ENCODE results near the gene CCDC148. TPM values are rescaled to one million over a fixed set of nuclear protein-coding genes. Genes with fewer than 3 reads are reported as not detected.

CCDC148 gene
- total and polyA plus RNA-seq, 2 experiments from 2014 or later: 1.2 to 1.8 TPM

- Mint-ChIP-seq H3K4me1 (no peaks in the 10 kb centered on the region), H3K27me3 (ENCODE audit: insufficient read depth, low read depth, poor library complexity) (no peaks in the 10 kb centered on the region), H3K36me3 (ENCODE audit: low read depth) (no peaks in the 10 kb centered on the region), H3K9me3 (peaks cover 4% of the 10 kb centered on the region; the same call in 1 of the 3 replicates), H3K4me3 (no peak overlapping the region), H3K27ac (no peak overlapping the region)
- H3F3A ChIP-seq (replicated peaks; ENCODE audit: low read depth): no peaks in the 10 kb centered on the region
- H3K9me2 ChIP-seq (ENCODE audit: insufficient read depth): peaks cover 4% of the 10 kb centered on the region; the same call in 1 of the 2 replicates
- ATAC-seq (no peak), DNase-seq (ENCODE audit: low spot score) (no peak)
- H4K20me1 ChIP-seq (replicated peaks; ENCODE audit: insufficient read depth): no peaks in the 10 kb centered on the region
- no peak overlapping the region for H2AFZ ChIP-seq
- no peaks in the 10 kb centered on the region for H3K36me3 ChIP-seq (ENCODE audit: insufficient read depth)
- H3K4me3 ChIP-seq: no peak overlapping the region
- no peak overlapping the region for H3K27ac ChIP-seq (ENCODE audit: low read depth)
- H3K4me1 ChIP-seq (ENCODE audit: insufficient read depth): no peaks in the 10 kb centered on the region
- no peak overlapping the region for H3K4me2 ChIP-seq
- TF ChIP-seq POLR2AphosphoS5 (IDR thresholded peaks at IDR 0.05; ENCODE audit: low read depth) (no peak), STAT1 (IDR thresholded peaks at IDR 0.05; ENCODE audit: unreplicated experiment) (no peak), REST (IDR thresholded peaks at IDR 0.05; ENCODE audit: unreplicated experiment) (no peak), CREB1 (CRISPR knock-in tag; IDR thresholded peaks at IDR 0.05; ENCODE audit: low read depth) (no peak), EZH2 (IDR thresholded peaks at IDR 0.05; ENCODE audit: low read depth, unreplicated experiment) (no peak), ETS1 (IDR thresholded peaks at IDR 0.05) (no peak)
- H3K79me2 ChIP-seq (replicated peaks; ENCODE audit: insufficient read depth): no peaks in the 10 kb centered on the region
- no peaks in the 10 kb centered on the region for H3K27me3 ChIP-seq (ENCODE audit: insufficient read depth)
Observed at GRCh38 chr2:158297120-158297519, 159.4 kb downstream of the CCDC148 start.

- no peak overlapping the region for H3K4me2 ChIP-seq
- no peak overlapping the region for H3K27ac ChIP-seq (ENCODE audit: low read depth)
- Mint-ChIP-seq H3K9me3 (no peaks in the 10 kb centered on the region), H3K27me3 (ENCODE audit: insufficient read depth, low read depth, poor library complexity) (no peaks in the 10 kb centered on the region), H3K4me3 (no peak overlapping the region), H3K4me1 (no peaks in the 10 kb centered on the region), H3K27ac (no peak overlapping the region), H3K36me3 (ENCODE audit: low read depth) (no peaks in the 10 kb centered on the region)
- no peaks in the 10 kb centered on the region for H3K36me3 ChIP-seq (ENCODE audit: insufficient read depth)
- H3K79me2 ChIP-seq (replicated peaks; ENCODE audit: insufficient read depth): no peaks in the 10 kb centered on the region
- DNase-seq (ENCODE audit: low spot score): no peak
- no peaks in the 10 kb centered on the region for H3K27me3 ChIP-seq (ENCODE audit: insufficient read depth)
- no peaks in the 10 kb centered on the region for H3K9me2 ChIP-seq (ENCODE audit: insufficient read depth)
- H3F3A ChIP-seq (replicated peaks; ENCODE audit: low read depth): no peaks in the 10 kb centered on the region
- H3K4me1 ChIP-seq (ENCODE audit: insufficient read depth): no peaks in the 10 kb centered on the region
- no peak overlapping the region for H2AFZ ChIP-seq
- H3K4me3 ChIP-seq: no peak overlapping the region
- no peak for ATAC-seq
- H4K20me1 ChIP-seq (replicated peaks; ENCODE audit: insufficient read depth): no peaks in the 10 kb centered on the region
- no peak for TF ChIP-seq CTCF (conservative IDR thresholded peaks at IDR 0.05; ENCODE audit: low read depth in 2 of 2)
- no peak for TF ChIP-seq ETS1 (IDR thresholded peaks at IDR 0.05)
- TF ChIP-seq CREB1 (CRISPR knock-in tag; IDR thresholded peaks at IDR 0.05; ENCODE audit: low read depth): no peak
- TF ChIP-seq ZNF331 (CRISPR knock-in tag; IDR thresholded peaks at IDR 0.05; ENCODE audit: low read depth): no peak
- no peak for TF ChIP-seq JUNB (IDR thresholded peaks at IDR 0.05; ENCODE audit: unreplicated experiment)
Observed at GRCh38 chr2:158293722-158294121, 162.8 kb downstream of the CCDC148 start.

Data from GM23338 (cell line).